ENCODE measurements around the gene ZYG11B.

- TF ChIP-seq GATA2 (IDR thresholded peaks at IDR 0.05; ENCODE audit: low read depth, low read length), result no peak
- no peak for TF ChIP-seq GATA3 (IDR thresholded peaks at IDR 0.05; ENCODE audit: low read depth, low read length)
These were observed 34.4 kb upstream of the ZYG11B start for GRCh38 chr1:52691821-52692220.
